HEK293 (cell line): ENCODE measurements around the gene ANKRD35.

Experiments used
- OSR2 ChIP-seq: fragments of 450-650 bp; formaldehyde crosslinking; IDR thresholded peaks from 2 replicates; pipeline ENCODE4 v1.5.1; 2016; ENCODE audit warnings: missing biosample characterization, missing genetic modification characterization
- REPIN1 ChIP-seq: fragments of 450-650 bp; formaldehyde crosslinking; IDR thresholded peaks from 2 replicates; pipeline ENCODE4 v1.5.1; 2017; ENCODE audit warnings: missing biosample characterization, missing genetic modification characterization, low read depth
- SALL2 ChIP-seq: fragments of 450-650 bp; formaldehyde crosslinking; IDR thresholded peaks from 2 replicates; pipeline ENCODE4 v1.5.0; 2017; ENCODE audit warnings: missing biosample characterization, mild to moderate bottlenecking, missing genetic modification characterization, borderline replicate concordance
- SCRT1 ChIP-seq: fragments of 450-650 bp; formaldehyde crosslinking; IDR thresholded peaks from 2 replicates; pipeline ENCODE4 v1.5.1; 2016; ENCODE audit warnings: missing biosample characterization, missing genetic modification characterization, borderline replicate concordance
- SETDB1 ChIP-seq: IDR thresholded peaks from one replicate; pipeline ENCODE4 v1.6.1; 2017; ENCODE audit warnings: mild to moderate bottlenecking, low read length, moderate library complexity, mixed read lengths; ENCODE audit not compliant: insufficient read length
- SP2 ChIP-seq: fragments of 450-650 bp; formaldehyde crosslinking; IDR thresholded peaks from 2 replicates; pipeline ENCODE4 v1.5.1; 2016; ENCODE audit warnings: missing biosample characterization, missing genetic modification characterization
- YY1 ChIP-seq: fragments of 450-650 bp; formaldehyde crosslinking; IDR thresholded peaks from 2 replicates; pipeline ENCODE4 v1.5.1; 2018; ENCODE audit warnings: missing biosample characterization, missing genetic modification characterization
- ZBTB17 ChIP-seq: fragments of 450-650 bp; formaldehyde crosslinking; IDR thresholded peaks from 2 replicates; pipeline ENCODE4 v1.5.1; 2016; ENCODE audit warnings: missing biosample characterization, missing genetic modification characterization
- ZNF138 ChIP-seq: fragments of 450-650 bp; formaldehyde crosslinking; IDR thresholded peaks from 2 replicates; pipeline ENCODE4 v1.5.1; 2016; ENCODE audit warnings: missing biosample characterization, missing genetic modification characterization, borderline replicate concordance
- ZNF274 ChIP-seq, 2 experiments: fragments of 200-500 bp in 1 of 2; fragments of 450-650 bp in 1 of 2; sonication (Bioruptor generic) in 1 of 2; formaldehyde crosslinking in 1 of 2; IDR thresholded peaks; 2 replicates each; pipeline versions ENCODE4 v1.5.1 to v1.6.1; 2014 to 2016; ENCODE audit warnings: borderline replicate concordance in 1 of 2, inconsistent platforms in 1 of 2, low read length in 1 of 2, missing biosample characterization in 1 of 2, missing genetic modification characterization in 1 of 2
- ZNF394 ChIP-seq: fragments of 450-650 bp; formaldehyde crosslinking; IDR thresholded peaks from 2 replicates; pipeline ENCODE4 v1.5.1; 2016; ENCODE audit warnings: missing biosample characterization, missing genetic modification characterization, mild to moderate bottlenecking, moderate library complexity, borderline replicate concordance
- TF ChIP-seq, protein P1 (sequence below): fragments of 450-650 bp; formaldehyde crosslinking; IDR thresholded peaks from 2 replicates; pipeline ENCODE4 v1.5.1; 2016; ENCODE audit warnings: missing biosample characterization, missing genetic modification characterization
- TF ChIP-seq, protein P2 (sequence below): fragments of 450-650 bp; formaldehyde crosslinking; IDR thresholded peaks from 2 replicates; pipeline ENCODE4 v1.5.1; 2016; ENCODE audit warnings: missing biosample characterization, missing genetic modification characterization
- TF ChIP-seq, protein P3 (sequence below): fragments of 450-650 bp; formaldehyde crosslinking; IDR thresholded peaks from 2 replicates; pipeline ENCODE4 v1.5.1; 2016; ENCODE audit warnings: missing biosample characterization, missing genetic modification characterization

DNA sequence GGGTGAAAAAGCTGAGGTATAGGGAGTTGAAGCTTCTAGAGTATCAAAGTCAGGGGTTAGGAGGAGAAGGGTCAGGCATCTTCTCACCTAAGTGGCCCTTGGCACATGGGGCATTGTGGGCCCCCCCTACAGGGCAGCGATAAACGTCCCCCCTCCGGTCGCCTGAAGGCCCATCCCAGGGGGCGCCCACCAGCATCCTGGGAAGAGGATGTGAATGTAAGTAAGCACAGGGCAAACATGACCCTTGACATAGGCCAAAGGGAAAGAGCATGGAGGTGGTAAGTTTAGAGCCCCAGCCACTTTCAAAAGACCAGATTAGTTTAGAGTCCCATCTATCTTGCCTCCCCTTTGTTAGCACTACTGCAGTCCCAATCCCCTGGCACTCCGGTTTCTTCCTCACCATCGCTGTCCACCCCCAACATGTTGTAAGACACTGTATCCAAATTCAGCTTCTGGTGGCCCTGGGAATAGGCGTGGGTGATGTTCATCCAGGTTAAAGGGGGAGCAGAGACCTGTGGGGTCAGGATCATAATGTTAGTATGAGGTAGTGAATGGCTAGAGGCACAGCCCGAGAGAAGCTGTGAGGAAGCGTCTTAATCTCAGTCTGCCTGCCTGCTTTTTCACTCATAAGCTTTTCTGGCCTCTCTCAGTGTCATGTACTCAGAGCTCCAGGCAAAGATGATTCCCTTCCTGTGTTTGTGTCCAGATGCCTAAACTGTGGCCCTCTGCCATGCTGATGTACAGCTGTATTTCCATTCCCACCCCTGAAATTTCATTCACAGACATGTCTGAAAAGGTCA is 21.5 kb upstream of the ANKRD35 start:
- TF ChIP-seq, protein P1, sequence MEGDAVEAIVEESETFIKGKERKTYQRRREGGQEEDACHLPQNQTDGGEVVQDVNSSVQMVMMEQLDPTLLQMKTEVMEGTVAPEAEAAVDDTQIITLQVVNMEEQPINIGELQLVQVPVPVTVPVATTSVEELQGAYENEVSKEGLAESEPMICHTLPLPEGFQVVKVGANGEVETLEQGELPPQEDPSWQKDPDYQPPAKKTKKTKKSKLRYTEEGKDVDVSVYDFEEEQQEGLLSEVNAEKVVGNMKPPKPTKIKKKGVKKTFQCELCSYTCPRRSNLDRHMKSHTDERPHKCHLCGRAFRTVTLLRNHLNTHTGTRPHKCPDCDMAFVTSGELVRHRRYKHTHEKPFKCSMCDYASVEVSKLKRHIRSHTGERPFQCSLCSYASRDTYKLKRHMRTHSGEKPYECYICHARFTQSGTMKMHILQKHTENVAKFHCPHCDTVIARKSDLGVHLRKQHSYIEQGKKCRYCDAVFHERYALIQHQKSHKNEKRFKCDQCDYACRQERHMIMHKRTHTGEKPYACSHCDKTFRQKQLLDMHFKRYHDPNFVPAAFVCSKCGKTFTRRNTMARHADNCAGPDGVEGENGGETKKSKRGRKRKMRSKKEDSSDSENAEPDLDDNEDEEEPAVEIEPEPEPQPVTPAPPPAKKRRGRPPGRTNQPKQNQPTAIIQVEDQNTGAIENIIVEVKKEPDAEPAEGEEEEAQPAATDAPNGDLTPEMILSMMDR (tag by site-specific recombination), result no peak
- TF ChIP-seq OSR2 (no peak), REPIN1 (no peak), ZBTB17 (tag by site-specific recombination) (no peak), SP2 (tag by site-specific recombination) (no peak), ZNF274 (IDR thresholded peaks at IDR 0.05; ENCODE audit: low read length) (no peak), ZNF274 (tag by site-specific recombination; IDR thresholded peaks at IDR 0.05; ENCODE audit: borderline replicate concordance) (no peak), SALL2 (tag by site-specific recombination) (no peak), ZNF138 (tag by site-specific recombination) (no peak), ZNF394 (tag by site-specific recombination) (no peak), SCRT1 (no peak), YY1 (tag by site-specific recombination) (no peak), SETDB1 (no peak)
- TF ChIP-seq, protein P2, sequence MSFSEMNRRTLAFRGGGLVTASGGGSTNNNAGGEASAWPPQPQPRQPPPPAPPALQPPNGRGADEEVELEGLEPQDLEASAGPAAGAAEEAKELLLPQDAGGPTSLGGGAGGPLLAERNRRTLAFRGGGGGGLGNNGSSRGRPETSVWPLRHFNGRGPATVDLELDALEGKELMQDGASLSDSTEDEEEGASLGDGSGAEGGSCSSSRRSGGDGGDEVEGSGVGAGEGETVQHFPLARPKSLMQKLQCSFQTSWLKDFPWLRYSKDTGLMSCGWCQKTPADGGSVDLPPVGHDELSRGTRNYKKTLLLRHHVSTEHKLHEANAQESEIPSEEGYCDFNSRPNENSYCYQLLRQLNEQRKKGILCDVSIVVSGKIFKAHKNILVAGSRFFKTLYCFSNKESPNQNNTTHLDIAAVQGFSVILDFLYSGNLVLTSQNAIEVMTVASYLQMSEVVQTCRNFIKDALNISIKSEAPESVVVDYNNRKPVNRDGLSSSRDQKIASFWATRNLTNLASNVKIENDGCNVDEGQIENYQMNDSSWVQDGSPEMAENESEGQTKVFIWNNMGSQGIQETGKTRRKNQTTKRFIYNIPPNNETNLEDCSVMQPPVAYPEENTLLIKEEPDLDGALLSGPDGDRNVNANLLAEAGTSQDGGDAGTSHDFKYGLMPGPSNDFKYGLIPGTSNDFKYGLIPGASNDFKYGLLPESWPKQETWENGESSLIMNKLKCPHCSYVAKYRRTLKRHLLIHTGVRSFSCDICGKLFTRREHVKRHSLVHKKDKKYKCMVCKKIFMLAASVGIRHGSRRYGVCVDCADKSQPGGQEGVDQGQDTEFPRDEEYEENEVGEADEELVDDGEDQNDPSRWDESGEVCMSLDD (tag by site-specific recombination), result no peak
- TF ChIP-seq, protein P3, sequence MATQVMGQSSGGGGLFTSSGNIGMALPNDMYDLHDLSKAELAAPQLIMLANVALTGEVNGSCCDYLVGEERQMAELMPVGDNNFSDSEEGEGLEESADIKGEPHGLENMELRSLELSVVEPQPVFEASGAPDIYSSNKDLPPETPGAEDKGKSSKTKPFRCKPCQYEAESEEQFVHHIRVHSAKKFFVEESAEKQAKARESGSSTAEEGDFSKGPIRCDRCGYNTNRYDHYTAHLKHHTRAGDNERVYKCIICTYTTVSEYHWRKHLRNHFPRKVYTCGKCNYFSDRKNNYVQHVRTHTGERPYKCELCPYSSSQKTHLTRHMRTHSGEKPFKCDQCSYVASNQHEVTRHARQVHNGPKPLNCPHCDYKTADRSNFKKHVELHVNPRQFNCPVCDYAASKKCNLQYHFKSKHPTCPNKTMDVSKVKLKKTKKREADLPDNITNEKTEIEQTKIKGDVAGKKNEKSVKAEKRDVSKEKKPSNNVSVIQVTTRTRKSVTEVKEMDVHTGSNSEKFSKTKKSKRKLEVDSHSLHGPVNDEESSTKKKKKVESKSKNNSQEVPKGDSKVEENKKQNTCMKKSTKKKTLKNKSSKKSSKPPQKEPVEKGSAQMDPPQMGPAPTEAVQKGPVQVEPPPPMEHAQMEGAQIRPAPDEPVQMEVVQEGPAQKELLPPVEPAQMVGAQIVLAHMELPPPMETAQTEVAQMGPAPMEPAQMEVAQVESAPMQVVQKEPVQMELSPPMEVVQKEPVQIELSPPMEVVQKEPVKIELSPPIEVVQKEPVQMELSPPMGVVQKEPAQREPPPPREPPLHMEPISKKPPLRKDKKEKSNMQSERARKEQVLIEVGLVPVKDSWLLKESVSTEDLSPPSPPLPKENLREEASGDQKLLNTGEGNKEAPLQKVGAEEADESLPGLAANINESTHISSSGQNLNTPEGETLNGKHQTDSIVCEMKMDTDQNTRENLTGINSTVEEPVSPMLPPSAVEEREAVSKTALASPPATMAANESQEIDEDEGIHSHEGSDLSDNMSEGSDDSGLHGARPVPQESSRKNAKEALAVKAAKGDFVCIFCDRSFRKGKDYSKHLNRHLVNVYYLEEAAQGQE (tag by site-specific recombination), result no peak
